Dedifferentiated amniotic fluid mesenchymal stem cell (primary cell): ENCODE results near the gene LRRC4C.

ENCODE experiments used
- DNase-seq: peaks from one replicate; pipeline ENCODE4 v3.0.0-alpha.2; 2016; ENCODE audit errors: extremely low spot score

Gene LRRC4C

GRCh38 chr11:41414771-41415440, 44.5 kb downstream of the LRRC4C start:
- DNase-seq = no peak

GRCh38 chr11:41413843-41414242, 45.6 kb downstream of the LRRC4C start:
- DNase-seq = no peak

GRCh38 chr11:41405812-41406211, 53.6 kb downstream of the LRRC4C start:
- DNase-seq = no peak

- DNase-seq = no peak
Observed at GRCh38 chr11:41404109-41404508, 55.3 kb downstream of the LRRC4C start.

DNA sequence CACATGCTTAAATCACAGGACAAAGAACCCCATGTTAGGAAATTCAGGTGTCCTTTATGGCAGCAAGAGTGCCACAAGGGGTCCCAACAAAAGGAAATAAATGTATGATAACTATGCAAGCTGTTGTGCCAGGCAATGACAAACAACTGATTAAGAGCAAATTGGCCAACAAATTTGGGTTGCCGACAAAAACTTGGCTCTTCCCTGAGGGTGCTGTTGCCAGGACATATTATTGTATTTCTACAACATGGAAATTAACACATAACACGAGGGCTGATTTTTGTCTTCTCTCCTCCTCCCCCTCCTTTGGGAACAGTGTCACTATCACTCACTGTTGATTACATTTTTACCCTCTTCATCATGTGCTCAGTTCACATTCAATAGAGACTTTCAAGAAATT, 56.0 kb downstream of the LRRC4C start:
- no peak for DNase-seq

DNA sequence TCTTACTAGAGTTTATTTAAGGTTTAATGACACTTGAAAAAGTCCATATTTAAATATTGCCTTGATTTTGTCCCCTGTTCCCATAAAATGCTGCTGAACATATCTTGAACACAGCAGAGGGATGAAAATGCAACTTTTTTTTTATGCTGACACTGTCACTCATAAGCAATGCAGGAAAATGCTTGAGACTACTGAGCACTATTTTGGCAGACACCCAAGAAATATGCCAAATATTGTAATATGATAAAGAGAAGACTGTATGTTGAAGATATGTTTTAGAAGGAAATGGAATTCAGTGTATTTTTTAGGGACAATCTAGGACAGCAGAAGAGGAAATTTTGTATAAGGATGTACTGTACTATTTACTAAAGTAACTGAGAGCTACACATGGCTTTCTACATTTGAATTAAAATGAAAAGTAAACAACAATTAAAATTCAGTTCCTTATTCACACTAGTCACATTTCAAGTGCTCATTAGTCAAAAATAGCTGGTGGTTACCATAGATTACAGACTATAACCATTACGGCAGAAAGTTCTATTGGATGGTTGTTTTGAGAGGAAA, 58.6 kb downstream of the LRRC4C start:
- no peak for DNase-seq

DNA sequence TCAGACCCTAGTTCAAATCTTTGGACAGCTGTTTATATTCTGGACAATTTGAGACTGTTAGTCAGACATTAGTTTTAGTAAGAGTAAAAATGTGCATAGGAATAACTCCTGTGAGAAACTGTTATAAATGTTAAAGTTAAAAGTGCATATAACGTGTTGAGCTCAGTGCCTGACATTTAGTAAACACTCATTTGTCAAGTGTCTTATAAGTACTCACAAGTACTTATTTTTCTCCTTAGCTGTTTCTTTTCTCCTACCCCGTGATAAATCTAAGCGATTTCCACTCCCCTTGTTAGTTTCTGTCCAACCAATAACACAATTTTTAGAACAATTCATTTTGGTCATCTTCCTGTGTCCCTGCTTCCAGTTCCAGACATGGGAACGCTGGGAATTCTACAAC, 59.3 kb downstream of the LRRC4C start:
- no peak for DNase-seq

- no peak for DNase-seq
Observed at GRCh38 chr11:41399323-41399722, 60.1 kb downstream of the LRRC4C start.

DNA sequence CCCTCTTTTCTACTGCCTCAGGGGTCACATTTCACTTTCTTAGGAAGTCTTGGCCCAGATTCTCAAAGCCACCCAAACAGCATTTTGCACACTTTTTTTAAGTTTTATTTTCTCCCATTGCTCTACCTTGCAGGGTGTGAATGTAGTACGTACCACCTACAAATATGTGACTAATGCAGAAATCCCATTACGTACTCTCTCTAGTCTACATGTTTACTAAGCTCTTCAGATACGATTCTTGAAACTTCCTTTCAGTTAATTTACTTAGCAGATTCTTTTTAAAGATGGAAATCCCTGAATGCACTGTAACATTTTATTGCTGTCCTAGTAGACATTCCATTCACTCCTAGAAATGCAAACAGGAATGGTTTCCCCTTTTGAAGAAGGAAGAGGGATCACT, 61.3 kb downstream of the LRRC4C start:
- no peak for DNase-seq

GRCh38 chr11:41394521-41395195, 64.8 kb downstream of the LRRC4C start:
- no peak for DNase-seq

- no peak for DNase-seq
Observed at GRCh38 chr11:41392596-41392995, 66.9 kb downstream of the LRRC4C start.

DNA sequence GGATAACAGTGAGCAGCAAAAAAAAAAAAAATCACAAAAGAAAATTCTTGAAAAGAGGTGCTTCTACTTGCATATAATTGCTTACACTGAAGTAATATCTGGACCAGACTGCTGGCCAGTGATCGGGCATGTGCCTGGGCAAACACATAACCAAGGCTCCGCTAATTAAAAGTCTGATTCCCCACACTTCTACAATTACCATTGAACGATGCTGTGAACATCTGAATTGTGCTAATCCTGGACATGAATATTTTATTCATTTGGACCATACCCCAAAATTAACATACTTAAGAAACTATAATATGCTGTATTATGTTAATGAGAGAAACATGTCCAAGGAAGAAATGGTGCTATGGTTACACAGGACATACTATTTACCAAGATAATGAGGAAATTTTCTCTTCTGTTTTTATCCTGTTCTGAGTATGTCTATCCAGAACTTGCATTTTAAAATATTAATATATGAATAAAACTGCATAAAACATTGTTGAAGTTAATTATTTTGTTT, 69.8 kb downstream of the LRRC4C start:
- DNase-seq = no peak

- no peak for DNase-seq
Observed at GRCh38 chr11:41384329-41384728, 75.1 kb downstream of the LRRC4C start.

GRCh38 chr11:41383768-41384167, 75.7 kb downstream of the LRRC4C start:
- DNase-seq = no peak

- no peak for DNase-seq
Observed at GRCh38 chr11:41382927-41383326, 76.5 kb downstream of the LRRC4C start.

- no peak for DNase-seq
Observed at GRCh38 chr11:41379084-41379483, 80.4 kb downstream of the LRRC4C start.

GRCh38 chr11:41377709-41378394, 81.6 kb downstream of the LRRC4C start:
- DNase-seq = no peak

GRCh38 chr11:41351825-41352224, 107.6 kb downstream of the LRRC4C start:
- no peak for DNase-seq

- no peak for DNase-seq
Observed at GRCh38 chr11:41346042-41346441, 113.4 kb downstream of the LRRC4C start.

DNA sequence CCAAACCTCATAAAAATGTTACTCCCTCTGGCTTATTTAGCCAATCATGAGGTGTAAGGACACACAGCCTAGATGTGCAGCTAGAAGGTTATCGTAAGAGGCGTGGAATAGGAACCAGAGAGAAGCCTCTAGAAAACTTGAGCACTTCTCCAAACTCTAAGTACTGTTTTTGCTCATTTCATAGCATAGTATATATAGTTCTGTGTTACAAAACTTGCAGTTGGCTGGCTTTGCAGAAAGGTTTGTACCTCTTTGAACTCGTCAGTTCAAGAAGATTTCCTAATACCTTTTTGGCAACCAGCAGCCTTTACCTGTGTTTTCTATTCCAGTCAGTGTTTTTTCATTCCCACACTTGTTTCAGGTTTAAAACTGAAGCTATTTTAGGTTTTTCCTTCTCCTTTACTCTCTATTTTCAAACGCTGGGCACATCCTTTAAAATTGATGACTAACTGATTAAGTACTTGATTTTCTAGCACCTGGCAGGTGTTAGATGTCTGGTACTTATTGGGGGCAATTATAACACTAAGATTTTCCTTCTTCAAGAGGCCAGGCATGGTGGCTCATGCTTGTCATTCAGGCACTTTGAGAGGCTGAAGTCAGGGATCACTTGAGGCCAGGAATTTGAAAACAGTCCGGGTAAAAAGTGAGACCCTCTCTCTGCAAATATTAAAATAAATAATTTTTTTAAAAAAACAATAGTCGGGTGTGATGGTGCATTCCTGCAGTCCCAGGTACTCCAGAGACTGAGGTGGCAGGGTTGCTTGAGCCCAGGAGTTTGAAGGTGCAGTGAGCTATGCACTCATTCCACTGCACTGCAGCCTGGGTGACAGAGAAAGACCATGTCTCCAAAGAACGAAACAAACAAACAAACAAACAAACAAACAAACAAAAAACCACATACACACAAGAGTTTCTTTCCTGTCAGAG, 125.2 kb downstream of the LRRC4C start:
- DNase-seq = no peak

DNA sequence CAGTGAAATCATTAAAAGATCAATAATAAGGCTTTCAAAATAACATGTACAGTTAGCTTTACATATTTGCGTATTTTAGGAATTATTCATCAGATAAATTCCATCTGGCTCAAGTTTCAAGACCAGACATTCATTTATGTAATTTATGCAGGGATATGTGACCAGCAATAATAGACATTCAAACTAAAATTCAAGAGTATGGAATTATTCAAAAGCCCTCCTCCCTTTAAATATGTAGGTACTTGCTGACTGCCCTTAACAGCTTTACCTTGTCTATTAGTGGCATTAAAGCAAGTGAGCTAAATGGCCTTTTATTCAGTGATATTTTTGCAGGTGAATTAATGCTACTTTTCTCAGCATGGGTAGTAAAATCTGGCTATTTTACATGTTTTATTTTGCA, 126.1 kb downstream of the LRRC4C start:
- no peak for DNase-seq
